ENCODE results near the gene RASD1.
"Not testable (repeated sequence)": the region's sequence is repeated elsewhere in the genome, so short reads cannot be mapped to it uniquely, and the experiment has no call there.

The RASD1 gene

DNA sequence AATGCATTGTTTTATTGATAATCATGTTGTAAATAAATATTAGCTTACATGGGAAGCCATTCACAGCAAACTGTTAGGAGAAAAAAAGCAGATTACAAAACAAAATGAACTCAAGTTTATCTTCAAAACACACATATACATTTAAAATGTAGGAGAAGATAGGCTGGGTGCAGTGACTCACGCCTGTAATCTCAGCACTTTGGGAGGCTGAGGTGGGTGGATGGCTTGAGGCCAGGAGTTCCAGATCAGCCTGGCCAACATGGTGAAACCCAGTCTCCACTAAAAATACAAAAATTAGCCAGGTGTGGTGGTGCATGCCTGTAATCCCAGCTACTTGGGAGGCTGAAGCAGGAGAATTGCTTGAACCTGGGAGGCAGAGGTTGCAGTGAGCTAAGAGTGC, 30.3 kb downstream of the RASD1 start:
- H3K4me3 Mint-ChIP-seq; H3K27me3 Mint-ChIP-seq; H3K4me1 Mint-ChIP-seq; H3K36me3 Mint-ChIP-seq (ENCODE audit: low read depth); DNase-seq; H3K27ac Mint-ChIP-seq; H3K9me3 Mint-ChIP-seq; ATAC-seq: not testable (repeated sequence)

DNA sequence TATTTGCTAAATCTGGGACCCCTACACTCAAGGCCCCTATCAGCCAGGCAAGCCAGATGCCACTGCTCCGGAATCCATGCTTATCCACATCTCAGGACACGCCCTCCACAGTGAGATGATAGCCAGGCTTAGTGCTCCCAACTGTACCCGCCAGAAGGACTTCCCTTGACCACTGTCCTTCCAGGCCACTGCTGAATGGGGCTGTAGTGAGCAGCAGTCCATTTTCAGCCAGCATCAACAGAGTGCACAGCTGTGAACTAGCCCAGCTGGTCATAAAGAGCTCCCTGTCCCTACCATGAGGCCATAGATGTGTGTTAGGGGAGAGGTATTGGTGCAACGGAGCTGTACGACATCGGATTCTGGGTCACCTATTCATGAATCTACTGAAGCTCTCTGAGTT, 32.4 kb downstream of the RASD1 start:
- Mint-ChIP-seq H3K27me3 (peaks cover 2% of the 10 kb centered on the region), H3K9me3 (peaks cover 8% of the 10 kb centered on the region), H3K36me3 (ENCODE audit: low read depth) (no peaks in the 10 kb centered on the region), H3K4me3 (no peak overlapping the region), H3K4me1 (no peaks in the 10 kb centered on the region), H3K27ac (no peak overlapping the region)
- no peak for ATAC-seq
- DNase-seq: no peak

DNA sequence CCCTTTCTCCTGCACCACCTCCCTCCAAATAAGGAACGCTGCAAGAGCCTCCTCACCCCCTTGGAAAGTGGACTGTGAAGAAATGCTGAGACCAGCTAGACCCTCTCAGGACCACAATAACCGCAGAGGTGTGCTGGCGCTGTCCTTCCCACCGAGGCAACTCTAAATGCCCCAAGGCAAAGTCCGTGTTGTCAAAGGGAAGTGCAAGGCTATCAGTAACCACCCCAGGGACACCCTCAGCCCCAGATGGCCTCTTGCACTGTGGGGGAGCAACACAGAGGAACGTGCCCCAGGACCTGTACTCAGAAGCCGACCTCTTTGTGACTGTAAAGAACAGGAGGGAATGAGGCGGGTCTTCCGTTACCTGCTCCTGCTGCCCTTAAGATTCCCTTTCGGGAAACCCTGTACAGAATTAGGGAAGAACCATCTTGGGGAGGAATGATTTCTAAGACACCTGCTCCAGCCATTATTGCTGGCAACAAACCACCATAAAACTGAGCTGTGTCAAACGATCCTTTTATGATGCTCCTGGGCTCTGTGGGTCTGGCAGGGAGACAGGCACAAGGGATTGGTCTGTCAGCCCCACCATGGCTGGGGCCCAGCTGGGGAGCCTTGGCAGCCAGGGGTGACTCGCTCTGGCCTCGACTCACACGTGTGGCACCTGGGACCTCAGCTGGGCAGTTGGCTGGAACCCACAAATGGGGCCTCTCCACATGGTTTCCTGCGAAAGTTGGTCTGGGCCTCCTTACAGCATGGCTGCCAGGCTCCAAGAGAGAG, 34.0 kb downstream of the RASD1 start:
- H3K36me3 Mint-ChIP-seq (ENCODE audit: low read depth): no peaks in the 10 kb centered on the region
- peaks cover 2% of the 10 kb centered on the region for H3K27me3 Mint-ChIP-seq
- no peak overlapping the region for H3K27ac Mint-ChIP-seq
- peaks cover 8% of the 10 kb centered on the region for H3K9me3 Mint-ChIP-seq
- no peaks in the 10 kb centered on the region for H3K4me1 Mint-ChIP-seq
- no peak overlapping the region for H3K4me3 Mint-ChIP-seq
- ATAC-seq (no peak), DNase-seq (no peak)

GRCh38 chr17:17460038-17460437, 36.2 kb downstream of the RASD1 start:
- Mint-ChIP-seq H3K36me3 (ENCODE audit: low read depth) (no peaks in the 10 kb centered on the region), H3K27ac (no peak overlapping the region), H3K9me3 (peaks cover 8% of the 10 kb centered on the region), H3K4me1 (no peaks in the 10 kb centered on the region), H3K4me3 (no peak overlapping the region), H3K27me3 (peaks cover 2% of the 10 kb centered on the region)
- no peak for DNase-seq
- no peak for ATAC-seq

DNA sequence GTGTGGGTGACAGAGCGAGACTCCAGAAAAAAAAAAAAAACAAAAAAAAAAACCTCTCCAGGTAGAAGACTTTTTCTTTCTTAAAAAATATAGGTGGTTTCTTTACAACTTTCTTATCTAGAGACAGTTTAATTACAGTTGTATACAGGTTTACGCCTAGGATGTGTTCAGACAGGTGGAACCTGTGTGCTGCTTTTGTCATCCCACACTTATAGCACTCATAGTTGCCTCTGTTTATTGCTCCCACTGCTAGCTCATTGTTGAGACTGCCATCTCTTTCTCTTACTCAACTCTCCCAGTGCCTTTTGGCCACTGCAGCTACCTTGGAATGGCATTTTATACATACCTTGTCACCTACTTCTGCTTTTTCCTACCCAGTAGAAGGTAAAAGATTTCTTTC, 38.5 kb downstream of the RASD1 start:
- Mint-ChIP-seq H3K4me3 (no peak overlapping the region), H3K27ac (no peak overlapping the region), H3K9me3 (peaks cover 8% of the 10 kb centered on the region), H3K4me1 (no peaks in the 10 kb centered on the region), H3K36me3 (ENCODE audit: low read depth) (no peaks in the 10 kb centered on the region), H3K27me3 (no peaks in the 10 kb centered on the region)
- ATAC-seq (no peak), DNase-seq (no peak)

GRCh38 chr17:17456251-17456650, 39.9 kb downstream of the RASD1 start:
- no peak for DNase-seq
- H3K4me1 Mint-ChIP-seq: no peaks in the 10 kb centered on the region
- H3K4me3 Mint-ChIP-seq: no peak overlapping the region
- ATAC-seq: no peak
- no peaks in the 10 kb centered on the region for H3K27me3 Mint-ChIP-seq
- H3K27ac Mint-ChIP-seq: no peak overlapping the region
- peaks cover 8% of the 10 kb centered on the region for H3K9me3 Mint-ChIP-seq
- H3K36me3 Mint-ChIP-seq (ENCODE audit: low read depth): no peaks in the 10 kb centered on the region

DNA sequence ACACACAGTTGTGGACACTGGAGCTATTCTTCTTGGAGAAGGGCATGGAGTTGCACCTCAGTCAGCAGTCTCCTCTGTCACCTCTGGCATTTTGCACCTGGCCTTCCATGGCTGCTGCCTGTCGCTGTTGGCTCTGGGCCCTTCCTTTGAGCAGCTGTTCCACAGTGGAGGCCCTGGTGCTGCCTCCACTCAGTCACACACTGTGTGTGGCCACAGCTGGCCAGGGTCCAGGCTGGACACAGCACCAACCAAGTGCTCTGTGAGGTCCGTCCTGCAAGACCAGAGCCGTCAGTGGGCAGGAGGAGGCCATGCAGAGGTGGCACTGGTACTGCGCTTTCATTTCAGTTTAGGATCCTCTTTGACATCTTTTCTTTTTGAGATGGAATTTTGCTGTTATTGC, 41.0 kb downstream of the RASD1 start:
- H3K4me1 Mint-ChIP-seq: no peaks in the 10 kb centered on the region
- H3K36me3 Mint-ChIP-seq (ENCODE audit: low read depth): no peaks in the 10 kb centered on the region
- H3K27ac Mint-ChIP-seq: no peak overlapping the region
- DNase-seq (no peak), ATAC-seq (no peak)
- peaks cover 4% of the 10 kb centered on the region for H3K9me3 Mint-ChIP-seq
- H3K27me3 Mint-ChIP-seq: no peaks in the 10 kb centered on the region
- H3K4me3 Mint-ChIP-seq: no peak overlapping the region

DNA sequence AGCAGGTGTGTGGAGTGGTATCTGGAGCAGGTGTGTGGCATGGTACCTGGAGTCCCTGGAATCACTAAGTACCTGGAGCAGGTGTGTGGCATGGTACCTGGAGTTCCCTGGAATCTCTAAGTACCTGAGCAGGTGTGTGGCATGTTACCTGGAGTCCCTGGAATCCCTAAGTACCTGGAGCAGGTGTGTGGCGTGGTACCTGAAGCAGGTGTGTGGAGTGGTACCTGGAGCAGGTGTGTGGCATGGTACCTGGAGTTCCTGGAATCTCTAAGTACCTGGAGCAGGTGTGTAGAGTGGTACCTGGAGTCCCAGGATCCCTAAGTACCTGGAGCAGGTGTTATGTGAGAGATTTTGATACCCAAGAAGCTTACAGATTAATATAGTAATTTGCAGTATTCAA, 41.5 kb downstream of the RASD1 start:
- DNase-seq; H3K27ac Mint-ChIP-seq; H3K27me3 Mint-ChIP-seq; ATAC-seq; H3K4me1 Mint-ChIP-seq; H3K9me3 Mint-ChIP-seq; H3K36me3 Mint-ChIP-seq (ENCODE audit: low read depth); H3K4me3 Mint-ChIP-seq: not testable (repeated sequence)

DNA sequence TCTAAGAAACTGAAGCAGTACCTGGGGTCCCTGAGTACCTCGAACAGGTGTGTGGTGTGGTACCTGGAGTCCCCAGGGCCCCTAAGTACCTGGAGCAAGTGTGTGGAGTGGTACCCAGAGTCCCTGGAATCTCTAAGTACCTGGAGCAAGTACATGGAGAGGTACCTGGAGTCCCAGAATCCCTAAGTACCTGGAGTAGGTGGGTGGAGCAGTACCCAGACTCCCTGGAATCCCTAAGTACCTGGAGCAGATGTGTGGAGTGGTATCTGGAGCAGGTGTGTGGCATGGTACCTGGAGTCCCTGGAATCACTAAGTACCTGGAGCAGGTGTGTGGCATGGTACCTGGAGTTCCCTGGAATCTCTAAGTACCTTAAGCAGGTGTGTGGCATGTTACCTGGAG, 41.9 kb downstream of the RASD1 start:
- H3K9me3 Mint-ChIP-seq: no peaks in the 10 kb centered on the region
- H3K4me1 Mint-ChIP-seq: no peaks in the 10 kb centered on the region
- no peak overlapping the region for H3K27ac Mint-ChIP-seq
- H3K4me3 Mint-ChIP-seq: no peak overlapping the region
- no peak for DNase-seq
- no peaks in the 10 kb centered on the region for H3K27me3 Mint-ChIP-seq
- H3K36me3 Mint-ChIP-seq (ENCODE audit: low read depth): no peaks in the 10 kb centered on the region
- ATAC-seq: no peak

- H3K36me3 Mint-ChIP-seq (ENCODE audit: low read depth): no peaks in the 10 kb centered on the region
- no peak for ATAC-seq
Observed at GRCh38 chr17:17453088-17453487, 43.1 kb downstream of the RASD1 start.

GRCh38 chr17:17448723-17449122, 47.5 kb downstream of the RASD1 start:
- H3K27ac Mint-ChIP-seq: no peak overlapping the region
- H3K9me3 Mint-ChIP-seq: no peaks in the 10 kb centered on the region
- no peaks in the 10 kb centered on the region for H3K27me3 Mint-ChIP-seq
- DNase-seq (no peak), ATAC-seq (no peak)
- no peaks in the 10 kb centered on the region for H3K4me1 Mint-ChIP-seq
- no peaks in the 10 kb centered on the region for H3K36me3 Mint-ChIP-seq (ENCODE audit: low read depth)
- H3K4me3 Mint-ChIP-seq: no peak overlapping the region

More at GRCh38 chr17:17453088-17453487, 43.1 kb downstream of the RASD1 start:
- H3K4me1 Mint-ChIP-seq: no peaks in the 10 kb centered on the region
- no peak overlapping the region for H3K4me3 Mint-ChIP-seq
- DNase-seq: no peak
- no peaks in the 10 kb centered on the region for H3K27me3 Mint-ChIP-seq
- no peak overlapping the region for H3K27ac Mint-ChIP-seq
- no peaks in the 10 kb centered on the region for H3K9me3 Mint-ChIP-seq

DNA sequence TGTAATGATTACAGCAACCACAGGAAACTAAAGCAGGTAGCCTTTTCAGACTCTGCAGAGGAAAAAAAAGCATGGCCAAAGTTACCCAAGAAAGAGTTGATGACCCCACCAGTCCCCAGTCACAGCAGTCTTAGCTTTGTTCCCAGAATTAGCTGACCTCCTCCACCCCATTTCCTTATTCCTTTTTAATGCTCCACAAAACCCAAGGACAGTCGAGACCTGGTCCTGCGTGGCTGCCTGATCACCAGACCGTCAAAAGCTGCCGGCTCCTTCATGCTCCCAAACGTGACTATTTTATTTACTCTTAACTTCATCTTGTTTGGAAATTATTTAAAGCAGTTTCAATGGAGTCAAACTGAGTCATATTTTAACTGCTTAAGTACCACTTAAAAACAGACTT, 48.1 kb downstream of the RASD1 start:
- ATAC-seq (no peak), DNase-seq (no peak)
- Mint-ChIP-seq H3K4me3 (no peak overlapping the region), H3K27me3 (no peaks in the 10 kb centered on the region), H3K9me3 (no peaks in the 10 kb centered on the region), H3K36me3 (ENCODE audit: low read depth) (no peaks in the 10 kb centered on the region), H3K27ac (no peak overlapping the region), H3K4me1 (no peaks in the 10 kb centered on the region)

DNA sequence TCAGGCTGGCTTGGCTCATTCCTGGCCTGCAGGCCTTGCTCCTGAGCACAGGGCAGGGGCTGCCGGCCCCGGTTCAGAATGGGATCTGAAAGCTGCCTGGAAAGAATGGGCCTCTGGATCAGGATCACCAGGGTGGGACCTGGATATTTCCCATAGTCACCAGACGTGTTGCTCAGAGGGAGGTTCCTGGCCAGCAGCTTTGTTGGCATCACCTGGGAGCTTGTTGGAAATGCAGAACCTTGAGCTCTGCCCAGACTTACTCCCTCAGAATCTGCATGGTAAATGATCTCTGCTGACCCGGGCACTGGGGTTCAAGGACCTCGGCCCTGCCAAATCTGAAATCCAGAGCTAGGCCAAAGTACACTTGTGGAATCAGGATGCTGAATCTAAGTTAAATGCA, 48.9 kb downstream of the RASD1 start:
- H3K27me3 Mint-ChIP-seq: no peaks in the 10 kb centered on the region
- H3K4me1 Mint-ChIP-seq: no peaks in the 10 kb centered on the region
- no peak overlapping the region for H3K4me3 Mint-ChIP-seq
- H3K27ac Mint-ChIP-seq: no peak overlapping the region
- H3K9me3 Mint-ChIP-seq: no peaks in the 10 kb centered on the region
- ATAC-seq (no peak), DNase-seq (no peak)
- no peaks in the 10 kb centered on the region for H3K36me3 Mint-ChIP-seq (ENCODE audit: low read depth)

DNA sequence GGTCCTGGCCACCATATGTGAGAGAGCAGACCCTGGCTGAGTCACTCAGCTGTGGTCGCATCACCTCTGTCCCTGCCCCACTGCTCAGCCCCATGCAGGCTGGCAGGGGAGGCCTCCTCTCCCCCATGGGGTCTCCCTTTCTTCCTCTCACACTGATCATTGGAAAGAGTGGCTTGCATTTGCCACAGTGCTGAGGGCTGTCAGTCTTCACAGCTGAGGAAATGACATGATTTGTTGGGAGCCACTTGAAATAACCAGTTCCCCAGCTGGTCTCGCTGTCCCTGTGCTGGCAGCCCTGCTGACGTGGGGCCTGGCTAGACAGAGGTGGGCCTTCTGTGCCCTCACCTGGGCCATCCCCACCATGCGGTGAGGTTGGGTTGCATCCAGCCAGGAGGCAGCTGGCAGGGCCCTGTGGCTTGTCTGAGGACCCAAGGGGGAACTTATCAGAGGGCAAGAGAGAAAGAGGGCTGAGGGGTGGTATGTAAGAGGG, 49.5 kb downstream of the RASD1 start:
- Mint-ChIP-seq H3K36me3 (ENCODE audit: low read depth) (no peaks in the 10 kb centered on the region), H3K27ac (no peak overlapping the region), H3K27me3 (no peaks in the 10 kb centered on the region), H3K9me3 (no peaks in the 10 kb centered on the region), H3K4me3 (no peak overlapping the region), H3K4me1 (no peaks in the 10 kb centered on the region)
- ATAC-seq (no peak), DNase-seq (no peak)

DNA sequence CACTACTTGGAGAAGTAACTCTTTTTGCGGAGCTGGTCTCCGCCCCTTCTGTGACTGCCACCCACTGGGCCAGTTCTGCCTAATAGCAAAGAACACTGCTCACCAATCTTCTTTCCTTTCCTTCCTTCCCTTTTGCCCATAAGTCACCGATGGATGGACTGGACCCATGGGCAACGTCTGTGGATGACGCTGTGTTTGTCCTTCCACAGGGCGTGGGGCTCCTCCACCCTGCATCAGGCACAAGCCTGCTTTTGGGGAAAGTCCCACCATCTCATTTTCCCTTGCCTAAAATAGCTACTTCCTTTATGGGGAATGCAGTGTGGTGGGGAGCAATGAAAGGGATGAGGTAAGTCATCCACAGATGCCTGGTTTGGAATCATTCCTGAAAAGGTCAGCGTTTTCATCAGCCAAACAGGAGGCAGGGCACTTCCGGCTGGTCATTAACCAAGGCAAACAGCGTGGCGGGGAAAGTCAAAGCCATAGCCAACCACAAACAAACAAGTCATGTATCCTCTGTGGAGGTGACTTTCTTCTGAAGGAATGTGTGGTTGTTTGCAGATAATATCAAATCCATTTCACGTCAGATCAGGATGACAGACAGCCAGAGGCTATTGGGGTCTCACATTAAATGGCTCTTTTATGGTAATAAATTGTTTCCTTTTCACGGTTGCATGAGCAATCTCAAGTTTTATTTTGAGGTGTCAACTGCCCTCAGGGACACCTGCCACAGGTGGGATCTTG, 50.1 kb downstream of the RASD1 start:
- Mint-ChIP-seq H3K4me1 (no peaks in the 10 kb centered on the region), H3K27me3 (no peaks in the 10 kb centered on the region), H3K36me3 (ENCODE audit: low read depth) (no peaks in the 10 kb centered on the region), H3K9me3 (no peaks in the 10 kb centered on the region), H3K4me3 (no peak overlapping the region), H3K27ac (no peak overlapping the region)
- ATAC-seq (no peak), DNase-seq (no peak)

Data from activated naive CD8-positive, alpha-beta T cell treated with anti-CD3 and anti-CD28 coated beads, Interleukin-2, amount 50 U/mL, for 24 hours (primary cell).